NB4 (cell line): Measurements from ENCODE around the gene CETP.

Source experiments
- DNase-seq: peaks from one replicate; pipeline ENCODE4 v3.0.0; 2010; ENCODE audit warnings: low read depth
- H3K4me3 ChIP-seq: one replicate; pipeline ENCODE4 v1.5.1; 2011; ENCODE audit warnings: mild to moderate bottlenecking, low read depth, low read length, moderate library complexity
- CTCF ChIP-seq: IDR thresholded peaks from one replicate; pipeline ENCODE4 v1.5.1; 2012; ENCODE audit warnings: low read depth, low read length
- MAX ChIP-seq: IDR thresholded peaks from 2 replicates; pipeline ENCODE4 v1.6.1; 2011; ENCODE audit warnings: low read depth, low read length
- MYC ChIP-seq: IDR thresholded peaks from 2 replicates; pipeline ENCODE4 v1.6.1; 2011; ENCODE audit warnings: low read depth, low read length
- POLR2A ChIP-seq: IDR thresholded peaks from 2 replicates; pipeline ENCODE4 v1.6.1; 2011; ENCODE audit warnings: mild to moderate bottlenecking; ENCODE audit not compliant: insufficient read length; ENCODE audit errors: extremely low read depth

The CETP gene

GRCh38 chr16:56980792-56981724, 19.3 kb downstream of the CETP start:
- TF ChIP-seq POLR2A (no peak), MYC (no peak), MAX (no peak), CTCF (no peak)
- no peak overlapping the region for H3K4me3 ChIP-seq
- peak; percentile 85 for DNase-seq

- DNase-seq, result no peak
- H3K4me3 ChIP-seq, result no peak overlapping the region
- no peak for TF ChIP-seq POLR2A
- TF ChIP-seq MYC, result no peak
- TF ChIP-seq MAX, result no peak
- TF ChIP-seq CTCF, result no peak
These were observed 20.1 kb downstream of the CETP start for GRCh38 chr16:56981729-56982271.

- DNase-seq, result no peak
- no peak overlapping the region for H3K4me3 ChIP-seq
- no peak for TF ChIP-seq CTCF
- TF ChIP-seq MAX, result no peak
- TF ChIP-seq MYC, result no peak
These were observed 20.9 kb downstream of the CETP start for GRCh38 chr16:56982695-56983094.

GRCh38 chr16:56983211-56983751, 21.5 kb downstream of the CETP start:
- no peak for DNase-seq
- no peak overlapping the region for H3K4me3 ChIP-seq
- no peak for TF ChIP-seq CTCF
- no peak for TF ChIP-seq POLR2A
- TF ChIP-seq MAX, result no peak
- TF ChIP-seq MYC, result no peak

- no peak for DNase-seq
- no peak overlapping the region for H3K4me3 ChIP-seq
- TF ChIP-seq MAX, result no peak
- no peak for TF ChIP-seq MYC
- no peak for TF ChIP-seq POLR2A
- no peak for TF ChIP-seq CTCF
These were observed 22.9 kb downstream of the CETP start for GRCh38 chr16:56984639-56985038.
